K562 (cell line): ENCODE measurements around the gene RAD51AP1. TPM values are rescaled to one million over a fixed set of nuclear protein-coding genes. Genes with fewer than 3 reads are reported as not detected.

Source experiments
- ATAC-seq: fragments of 200-7000 bp; cut with Tn5 transposase; 3 replicates; pipeline ENCODE4 v1.9.1; 2020; ENCODE audit warnings: moderate library complexity
- BruUV-seq: library from RNA; stranded (reverse); fragments of 400-500 nt; replicated peaks from 2 replicates; lab custom pipeline; 2021; lab: Mats Ljungman, UMichigan
- CTCF ChIA-PET: fragments of 300-600 bp; formaldehyde crosslinking; extraction: SDS; loops from one replicate; lab custom pipeline; 2021; ENCODE audit warnings: low intra/inter-chr PET ratio; lab: Yijun Ruan, JAX
- POLR2A ChIA-PET: fragments of 300-600, 350-650 bp; sonication (Branson Sonifier 250); formaldehyde crosslinking; extraction: SDS; loops from one replicate; lab custom pipeline; 2021; ENCODE audit warnings: antibody characterized with exemption, inconsistent platforms; lab: Yijun Ruan, JAX
- DNase-seq, 4 experiments: peaks; one replicate each; pipeline versions ENCODE4 v3.0.0 to v3.0.0-alpha.2; 2011 to 2018; ENCODE audit warnings: low spot score in 3 of 4, mixed read lengths in 3 of 4; ENCODE audit errors: extremely low read depth in 1 of 4
- FAIRE-seq: peaks from 2 replicates; lab custom pipeline; 2011; peaks lifted over from hg19 to GRCh38; lab: Jason Lieb, UNC
- H2AFZ ChIP-seq: 2 replicates; pipeline ENCODE4 v1.6.0; 2011; ENCODE audit warnings: low read depth, low read length, control low read depth, inconsistent platforms
- H3K27ac ChIP-seq: fragments of 200-600 bp; 3 replicates; pipeline ENCODE4 v1.8.0; 2011; ENCODE audit warnings: low read depth, mild to moderate bottlenecking, control low read depth, inconsistent platforms, low read length, moderate library complexity, mixed read lengths; ENCODE audit errors: extremely low read depth
- H3K27me3 ChIP-seq, 2 experiments: fragments of 300-600 bp in 1 of 2; 2 replicates in 1 of 2; 3 replicates in 1 of 2; pipeline versions ENCODE4 v1.6.0 to v1.8.0; 2011; ENCODE audit warnings: inconsistent platforms in 2 of 2, low read length in 2 of 2, mild to moderate bottlenecking in 1 of 2, mixed read lengths in 1 of 2, moderate library complexity in 1 of 2; ENCODE audit not compliant: control insufficient read depth in 2 of 2, insufficient read depth in 2 of 2
- H3K36me3 ChIP-seq: fragments of 300-600 bp; 3 replicates; pipeline ENCODE4 v1.8.0; 2011; ENCODE audit warnings: mild to moderate bottlenecking, low read length, inconsistent platforms; ENCODE audit not compliant: control insufficient read depth, insufficient read depth
- H3K4me1 ChIP-seq, 2 experiments: fragments of 200-600 bp in 1 of 2; replicated peaks in 1 of 2; 2 replicates in 1 of 2; 3 replicates in 1 of 2; pipeline versions ENCODE4 v1.5.1 to v1.8.0; 2011; ENCODE audit warnings: inconsistent platforms in 2 of 2, low read length in 2 of 2, mild to moderate bottlenecking in 1 of 2, mixed read lengths in 1 of 2, moderate library complexity in 1 of 2; ENCODE audit not compliant: control insufficient read depth in 2 of 2, insufficient read depth in 2 of 2
- H3K4me2 ChIP-seq: 2 replicates; pipeline ENCODE4 v1.6.1; 2011; ENCODE audit warnings: low read length, control low read depth, inconsistent platforms, mixed read lengths; ENCODE audit not compliant: insufficient read depth
- H3K4me3 ChIP-seq: fragments of 200-600 bp; sonication (generic), shearing (Covaris generic); 2 replicates; pipeline ENCODE4 v1.5.1; 2016; ENCODE audit warnings: control low read depth, inconsistent platforms
- H3K79me2 ChIP-seq: fragments of 200-600 bp; 3 replicates; pipeline ENCODE4 v1.8.0; 2011; ENCODE audit warnings: low read length, inconsistent platforms; ENCODE audit not compliant: control insufficient read depth, insufficient read depth
- H3K9ac ChIP-seq, 2 experiments: 2 replicates each; pipeline versions ENCODE4 v1.6.0 to v1.6.1; 2011; ENCODE audit warnings: low read depth in 2 of 2, low read length in 2 of 2, control low read depth in 1 of 2, inconsistent platforms in 1 of 2, mild to moderate bottlenecking in 1 of 2, mixed read lengths in 1 of 2; ENCODE audit not compliant: insufficient read depth in 1 of 2
- H3K9me1 ChIP-seq: one replicate; pipeline ENCODE4 v1.6.0; 2011; ENCODE audit warnings: inconsistent platforms, mild to moderate bottlenecking, low read length, moderate library complexity; ENCODE audit not compliant: control insufficient read depth, insufficient read depth
- H3K9me3 ChIP-seq: replicated peaks from 2 replicates; pipeline ENCODE4 v1.5.1; 2011; ENCODE audit warnings: low read depth, low read length, inconsistent platforms; ENCODE audit not compliant: control insufficient read depth, insufficient read depth
- H4K20me1 ChIP-seq: replicated peaks from 2 replicates; pipeline ENCODE4 v1.6.1; 2011; ENCODE audit warnings: low read length, inconsistent platforms, mixed read lengths; ENCODE audit not compliant: control insufficient read depth, insufficient read depth
- ARID2 ChIP-seq: fragments of 450-650 bp; IDR thresholded peaks from 2 replicates; pipeline ENCODE4 v1.6.1; 2017; ENCODE audit warnings: antibody characterized with exemption, mild to moderate bottlenecking
- FOXJ3 ChIP-seq: sonication (generic); formaldehyde crosslinking; IDR thresholded peaks from 2 replicates; pipeline ENCODE4 v1.4.0; 2020; ENCODE audit warnings: mild to moderate bottlenecking, missing genetic modification reagents
- HINFP ChIP-seq: fragments of 450-650 bp; conservative IDR thresholded peaks from 2 replicates; pipeline ENCODE4 v1.6.1; 2016; ENCODE audit warnings: missing genetic modification characterization, low read depth, mild to moderate bottlenecking, control low read depth, missing compliant biosample characterization
- RREB1 ChIP-seq: fragments of 250-450 bp; sonication (Bioruptor Pico); IDR thresholded peaks from 2 replicates; pipeline ENCODE4 v1.4.0; 2020
- SRSF1 ChIP-seq: fragments of 200-400 bp; formaldehyde crosslinking; IDR thresholded peaks from 2 replicates; pipeline ENCODE4 v1.6.1; 2017; ENCODE audit warnings: mild to moderate bottlenecking, low read depth, low read length, moderate library complexity
- TAL1 ChIP-seq: fragments of 450-650 bp; IDR thresholded peaks from 2 replicates; pipeline ENCODE4 v1.6.1; 2016; ENCODE audit warnings: mild to moderate bottlenecking
- ZBTB33 ChIP-seq: sonication (generic); formaldehyde crosslinking; IDR thresholded peaks from 2 replicates; pipeline ENCODE4 v1.8.1; 2023; ENCODE audit warnings: mild to moderate bottlenecking, missing genetic modification reagents
- WGBS: fragments of 100-300 bp; shearing (Covaris generic); methylation state at CpG from one replicate; pipeline ENCODE4 v1.1.6; 2016; ENCODE audit warnings: low coverage, mixed read lengths; ENCODE audit not compliant: insufficient coverage; ENCODE audit errors: missing lambda C conversion rate; 5-methylcytosine and 5-hydroxymethylcytosine counted together
- in situ Hi-C: fragments of 300-500 bp; cut with MboI; formaldehyde crosslinking; loops from 4 replicates; pipeline ENCODE4 v1.15.0; 2018; ENCODE audit warnings: inconsistent platforms, mixed read lengths
- intact Hi-C: fragments of 100-400 bp; cut with micrococcal nuclease; formaldehyde crosslinking; loops from 2 replicates; pipeline ENCODE4 v1.14.2; 2022
- polyA plus RNA-seq, 8 experiments: library from polyadenylated mRNA; depleted of rRNA in 4 of 8; stranded (reverse) in 5 of 8; unstranded in 3 of 8; fragments of >200 nt; fragmentation: Nextera tagmentation in 2 of 8; fragmentation: Illumina TruSeq in 1 of 8; extraction: Ambion mirVana in 2 of 8; extraction: Trizol in 1 of 8; gene quantifications; 2 replicates each; pipeline versions ENCODE4 v1.2.1 to v1.2.3, GENCODE V29; 2011 to 2014; ENCODE audit warnings: inconsistent platforms in 1 of 8, missing spikeins in 1 of 8
- total RNA-seq, 7 experiments: library from RNA; depleted of rRNA in 6 of 7; stranded (reverse); fragments of >200 nt in 6 of 7; fragmentation: Illumina TruSeq in 2 of 7; extraction: Trizol in 2 of 7; gene quantifications; 2 replicates each; pipeline versions ENCODE4 v1.2.1 to v1.2.3, GENCODE V29; 2011 to 2021; ENCODE audit warnings: low replicate concordance in 1 of 7
- TF ChIP-seq, protein P1 (sequence below): sonication (generic); formaldehyde crosslinking; IDR thresholded peaks from 2 replicates; pipeline ENCODE4 v1.8.0; 2022; ENCODE audit warnings: mild to moderate bottlenecking, missing genetic modification reagents

Gene RAD51AP1
- total and polyA plus RNA-seq, 9 of the 15 experiments (the other 6 are each of a cell fraction or from before 2014, with no cell fraction given) = 43.8 to 111 (median 89.1) TPM

DNA sequence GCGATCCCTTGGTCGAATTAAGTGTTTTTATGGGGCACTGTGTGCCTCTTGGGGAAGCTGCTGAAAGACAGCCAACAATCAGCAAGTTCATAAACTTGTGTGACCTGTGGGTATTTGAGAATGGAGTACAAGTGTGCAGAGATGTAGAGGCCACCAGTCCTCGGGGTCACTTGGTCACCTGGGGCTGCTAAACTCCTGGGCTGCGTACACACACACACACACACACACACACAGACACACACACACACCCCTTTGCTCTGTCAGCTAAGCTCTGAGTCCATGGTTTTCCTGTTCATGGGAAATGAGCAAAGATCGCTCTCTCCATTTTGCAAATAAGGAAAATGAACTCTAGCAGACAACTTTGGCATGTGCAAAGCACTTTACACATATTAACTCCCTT, 47.8 kb downstream of the RAD51AP1 start:
- intact Hi-C loops = no loop called here
- Histone ChIP-seq H3K4me3 (no peak overlapping the region), H3K27me3 (peaks cover 0 to 23% of the 10 kb centered on the region in 2 experiments; a peak in 2 of 5 replicates), H3K27ac (no peak overlapping the region), H3K36me3 (no peaks in the 10 kb centered on the region), H3K9ac (no peak overlapping the region), H3K4me2 (no peak overlapping the region), H4K20me1 (no peaks in the 10 kb centered on the region), H3K9me3 (no peaks in the 10 kb centered on the region), H2AFZ (no peak overlapping the region), H3K4me1 (no peaks in the 10 kb centered on the region)
- in situ Hi-C loops = no loop called here
- CTCF ChIA-PET = no interaction called here
- WGBS = 9% methylated on average over 3 of the region's 5 CpGs
- no peak for FAIRE-seq
- POLR2A ChIA-PET = no interaction called here
- no TSS peak for BruUV-seq
- ATAC-seq = no peak
- TF ChIP-seq ARID2 = no peak
- no peak for TF ChIP-seq FOXJ3 (CRISPR knock-in tag)
- no peak for TF ChIP-seq HINFP (tag)
- no peak for TF ChIP-seq RREB1 (CRISPR knock-in tag)
- TF ChIP-seq SRSF1 = no peak
- TF ChIP-seq ZBTB33 (CRISPR knock-in tag) = no peak
- no peak for TF ChIP-seq TAL1
- TF ChIP-seq, protein P1, sequence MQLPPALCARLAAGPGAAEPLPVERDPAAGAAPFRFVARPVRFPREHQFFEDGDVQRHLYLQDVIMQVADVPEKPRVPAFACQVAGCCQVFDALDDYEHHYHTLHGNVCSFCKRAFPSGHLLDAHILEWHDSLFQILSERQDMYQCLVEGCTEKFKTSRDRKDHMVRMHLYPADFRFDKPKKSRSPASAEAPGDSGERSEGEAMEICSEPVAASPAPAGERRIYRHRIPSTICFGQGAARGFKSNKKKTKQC = no peak
- TF ChIP-seq, all 486 proteins: peak for 0
- Histone ChIP-seq H3K9me1 (no peaks in the 10 kb centered on the region), H3K79me2 (no peaks in the 10 kb centered on the region)
- DNase-seq = no peak
